Femur (tissue), 1 donor: ENCODE measurements around the gene CECR2.
"Not testable (repeated sequence)": the region's sequence is repeated elsewhere in the genome, so short reads cannot be mapped to it uniquely, and the experiment has no call there.

Experiments used
- DNase-seq: peaks from one replicate; pipeline ENCODE4 v3.0.0-alpha.2; 2017

CECR2 gene

DNA sequence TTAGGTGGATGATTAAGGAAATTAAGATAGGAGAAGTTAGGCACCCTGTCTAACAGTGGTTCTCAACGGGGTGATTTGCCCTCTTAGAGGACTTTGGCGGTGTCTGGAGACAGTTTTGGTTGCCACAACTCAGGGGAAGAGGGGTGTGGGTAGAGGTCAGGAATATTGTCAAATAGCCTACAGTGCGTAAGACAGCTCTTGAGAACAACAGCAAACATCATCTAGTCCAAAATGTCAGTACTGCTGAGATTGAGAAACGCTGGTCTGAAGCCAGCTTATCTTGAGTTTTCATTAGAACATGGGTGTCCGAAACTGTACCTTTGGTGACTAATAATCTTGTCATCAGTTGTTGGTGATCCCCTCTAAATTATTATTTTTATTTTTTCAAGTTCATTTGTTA lies 38.4 kb downstream of the CECR2 start:
- no peak for DNase-seq

- DNase-seq, result no peak
These were observed 41.3 kb downstream of the CECR2 start for GRCh38 chr22:17410576-17410975.

DNA sequence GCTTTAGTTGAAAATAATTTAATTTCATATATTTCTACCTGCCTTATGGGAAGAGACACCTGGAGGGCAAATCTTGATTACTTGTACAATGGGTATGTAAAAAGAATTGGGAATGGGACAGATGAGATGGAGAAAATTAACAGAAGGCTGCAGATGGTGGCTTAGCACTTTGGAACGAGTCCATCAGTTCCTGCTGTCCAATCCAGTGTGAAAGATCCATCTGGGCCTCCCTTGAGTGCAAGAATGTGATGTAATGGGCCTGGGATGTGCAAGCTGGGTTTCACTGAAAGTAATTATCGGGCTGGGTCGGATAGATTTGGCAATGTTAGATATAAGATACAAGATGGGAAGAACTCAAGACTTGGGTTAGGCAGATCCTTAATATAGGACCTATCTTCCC lies 42.0 kb downstream of the CECR2 start:
- peak; percentile 52 for DNase-seq

GRCh38 chr22:17412232-17412631 lies 43.0 kb downstream of the CECR2 start:
- no peak for DNase-seq

DNA sequence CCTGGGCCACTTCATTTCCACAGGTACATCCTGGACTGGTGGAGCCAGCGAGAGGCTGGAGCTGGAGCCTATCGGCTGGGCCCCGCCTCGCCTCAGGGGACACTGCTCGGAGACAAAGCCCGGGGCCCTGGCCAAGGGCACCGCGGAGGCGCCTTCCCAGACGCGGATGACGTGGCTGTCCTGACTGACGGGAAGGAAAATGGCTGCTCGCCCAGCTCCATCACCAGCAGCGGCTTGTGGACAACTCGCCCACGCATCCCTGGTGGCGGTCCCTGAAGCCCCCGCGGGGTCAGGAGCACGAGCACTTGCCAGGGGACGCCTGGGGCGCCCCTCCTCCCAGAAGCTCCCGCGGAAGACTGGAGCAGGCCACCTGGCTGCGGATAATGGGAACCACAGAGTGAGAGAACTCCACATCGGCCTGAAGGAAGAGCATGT lies 49.6 kb downstream of the CECR2 start:
- DNase-seq, result no peak

DNA sequence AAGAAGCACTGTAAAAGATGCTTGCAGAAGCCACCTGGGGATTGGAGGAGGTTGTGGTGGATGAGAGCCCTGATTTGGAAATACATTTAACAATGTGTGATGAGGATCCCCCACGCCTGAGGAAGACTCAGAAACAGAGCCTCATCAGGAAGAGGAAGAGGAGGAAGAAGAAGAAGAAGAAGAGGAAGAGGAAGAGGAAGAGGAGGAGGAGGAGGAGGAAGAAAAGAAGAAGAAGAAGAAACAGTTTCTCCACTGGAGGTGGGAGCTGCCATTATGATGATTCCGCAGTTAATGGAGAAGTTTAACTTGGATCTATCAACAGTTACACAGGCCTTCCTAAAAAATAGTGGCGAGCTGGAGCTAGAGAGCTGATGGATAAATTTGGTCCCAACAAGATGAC lies 50.1 kb downstream of the CECR2 start:
- no peak for DNase-seq

DNA sequence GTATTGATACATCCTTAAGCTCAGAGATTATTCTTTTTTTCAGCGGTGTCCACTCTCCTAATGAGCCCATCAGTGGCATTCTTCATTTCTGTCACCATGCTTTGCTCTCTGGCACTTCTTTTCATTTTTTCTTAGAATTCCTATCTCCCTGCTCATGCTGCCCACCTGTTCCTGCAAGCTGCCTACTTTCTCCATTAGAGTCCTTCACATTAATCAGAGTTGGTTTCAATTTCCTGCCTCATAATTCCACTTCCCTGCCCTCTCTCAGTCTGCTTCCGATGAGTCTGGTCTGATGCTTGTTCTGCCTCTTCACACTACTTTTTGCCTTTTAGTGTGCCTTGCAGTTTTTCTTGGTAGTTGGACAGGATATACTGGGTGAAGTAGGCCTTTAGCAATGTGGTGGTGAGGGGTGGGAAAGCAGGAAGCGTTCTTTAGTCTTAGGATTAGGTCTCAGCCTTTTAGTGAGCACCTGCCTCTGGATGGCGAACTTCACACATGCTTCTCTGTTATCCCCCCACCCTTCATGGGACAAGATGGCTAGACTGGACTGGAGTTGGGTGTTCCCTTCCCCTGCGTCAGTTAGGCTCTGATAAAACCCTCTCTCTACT lies 53.6 kb downstream of the CECR2 start:
- DNase-seq, result no peak

DNA sequence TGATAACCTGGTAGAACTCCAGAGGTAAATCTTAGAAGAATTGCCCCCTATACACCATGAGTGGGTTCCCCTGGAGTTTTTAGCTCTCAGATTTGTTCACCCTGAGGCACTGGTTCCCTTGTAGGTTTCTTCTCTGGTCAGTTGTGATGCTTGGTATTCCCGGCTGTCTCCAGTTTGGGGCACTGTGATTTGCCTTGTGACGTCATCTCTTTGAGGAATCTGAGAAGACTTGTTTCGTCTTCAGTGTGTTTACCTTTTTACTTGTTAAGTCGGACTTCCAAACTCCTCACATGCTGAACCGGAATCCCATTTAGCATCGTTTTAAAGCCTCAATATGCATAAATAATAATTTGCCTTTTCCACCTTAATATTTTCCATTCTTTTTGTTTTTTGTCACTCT lies 54.4 kb downstream of the CECR2 start:
- no peak for DNase-seq

- not testable (repeated sequence) for DNase-seq
These were observed 58.3 kb downstream of the CECR2 start for GRCh38 chr22:17427528-17427927.

- no peak for DNase-seq
These were observed 60.3 kb downstream of the CECR2 start for GRCh38 chr22:17429516-17429915.

DNA sequence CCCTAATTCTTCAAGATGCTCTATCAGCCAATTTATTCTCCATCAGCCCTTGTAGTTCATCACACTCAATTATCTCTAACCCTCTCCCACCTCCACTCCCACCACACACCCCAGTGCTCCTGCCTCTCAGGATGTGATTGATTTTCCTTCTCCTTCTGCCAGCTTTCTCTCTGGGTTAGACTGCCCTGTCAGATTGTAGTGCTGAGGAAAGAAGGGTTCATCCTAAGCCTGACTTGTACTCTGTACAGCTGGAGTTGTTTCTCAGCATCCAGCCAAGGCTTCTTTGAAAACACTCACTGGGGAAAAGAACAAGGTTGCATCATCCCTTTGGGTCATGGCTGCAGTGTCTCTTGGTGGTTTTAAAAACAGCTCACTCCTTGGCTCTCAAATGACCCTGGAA lies 61.2 kb downstream of the CECR2 start:
- no peak for DNase-seq

DNA sequence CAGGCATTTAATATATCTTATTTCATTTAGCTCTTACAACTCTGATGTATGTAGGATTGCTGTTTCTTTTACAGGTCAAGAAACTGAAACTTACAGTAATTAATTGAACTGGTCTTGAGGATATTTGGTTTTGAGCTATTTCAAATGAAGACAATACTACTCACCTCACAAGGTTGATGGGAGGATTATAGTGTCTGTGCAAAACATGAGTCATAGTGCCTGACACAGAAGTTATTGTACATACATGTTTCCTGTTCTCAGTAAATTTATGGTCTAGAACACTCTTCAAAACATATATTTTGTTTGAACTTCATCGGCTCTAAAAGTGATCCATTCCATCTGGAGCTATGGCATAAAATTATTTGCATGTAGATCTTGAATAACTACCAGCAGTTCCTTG lies 61.9 kb downstream of the CECR2 start:
- DNase-seq, result no peak

- DNase-seq, result no peak
These were observed 65.6 kb downstream of the CECR2 start for GRCh38 chr22:17434856-17435255.

DNA sequence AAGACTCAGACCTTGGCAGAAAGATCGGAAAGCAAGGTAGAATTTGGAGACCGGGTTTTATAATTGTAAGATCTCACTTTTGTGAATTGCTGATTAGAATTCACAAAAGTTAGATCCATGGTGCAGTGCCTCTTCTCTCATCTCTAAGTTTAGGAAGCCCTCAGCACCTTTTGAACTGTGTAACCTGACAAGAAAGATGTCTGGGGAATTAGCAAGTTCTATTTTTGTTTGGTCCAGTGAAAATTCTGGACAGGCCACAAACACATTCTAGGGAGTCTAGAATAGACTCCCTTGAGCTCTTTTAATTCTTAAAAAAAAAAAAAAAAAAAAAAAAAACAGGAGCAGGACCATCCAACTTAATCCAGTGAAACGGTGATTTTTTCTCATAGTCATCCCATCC lies 66.1 kb downstream of the CECR2 start:
- no peak for DNase-seq

- DNase-seq, result peak; percentile 28
These were observed 67.2 kb downstream of the CECR2 start for GRCh38 chr22:17436382-17436980.

DNA sequence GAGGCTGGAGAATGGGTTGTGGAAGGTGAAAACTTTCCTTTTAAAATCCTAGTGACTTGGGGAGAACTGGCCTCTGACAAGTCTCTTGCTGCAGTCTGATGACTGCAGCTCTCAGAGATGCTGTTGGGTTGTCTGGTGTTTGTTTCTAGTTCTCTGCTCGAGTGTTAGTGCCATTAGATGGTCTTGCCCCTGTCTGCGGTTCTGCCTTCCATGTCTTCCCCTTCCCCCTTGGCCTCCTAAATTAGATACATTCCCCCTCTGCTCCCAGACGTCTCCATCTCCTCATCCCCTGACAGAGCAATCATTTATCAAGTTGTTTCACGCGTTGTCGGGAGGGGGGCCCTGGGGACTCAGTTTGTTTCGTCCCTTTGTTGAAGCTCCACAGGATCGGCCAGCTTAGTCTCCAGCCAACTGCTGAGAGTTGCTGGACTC lies 67.7 kb downstream of the CECR2 start:
- DNase-seq, result peak; percentile 32

DNA sequence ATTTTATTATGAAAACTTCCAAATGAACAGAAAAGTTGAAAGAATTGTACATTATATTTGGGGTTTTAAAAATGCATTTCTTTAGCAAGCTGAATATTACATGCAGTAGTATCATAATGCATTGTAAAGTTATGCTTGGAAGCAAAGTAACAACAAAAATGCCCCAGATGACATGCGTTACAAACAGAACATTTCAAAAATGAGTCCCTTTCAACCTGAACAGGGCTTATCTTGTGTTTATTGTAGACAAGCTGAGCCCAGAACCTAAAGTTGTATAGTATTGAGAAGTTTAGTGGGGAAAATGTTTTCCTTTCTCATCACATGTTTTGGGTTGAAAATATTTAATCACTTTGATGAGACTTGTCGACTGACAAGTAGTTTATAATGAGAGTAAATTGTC lies 68.8 kb downstream of the CECR2 start:
- DNase-seq, result no peak

GRCh38 chr22:17441326-17441725 lies 72.1 kb downstream of the CECR2 start:
- DNase-seq, result no peak

- DNase-seq, result no peak
These were observed 74.3 kb downstream of the CECR2 start for GRCh38 chr22:17443405-17444203.

DNA sequence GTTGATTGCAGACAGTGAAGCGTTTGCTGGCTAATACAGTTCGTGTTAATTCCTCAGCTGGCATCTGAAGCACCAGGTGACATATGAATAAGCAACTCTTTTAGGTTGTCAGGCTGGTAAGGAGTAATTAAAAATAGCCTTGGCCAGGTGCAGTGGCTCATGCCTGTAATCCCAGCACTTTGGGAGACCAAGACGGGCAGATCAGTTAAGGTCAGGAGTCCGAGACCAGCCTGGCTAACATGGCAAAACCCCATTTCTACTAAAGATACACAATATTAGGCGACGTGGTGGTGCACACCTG lies 74.9 kb downstream of the CECR2 start:
- no peak for DNase-seq

GRCh38 chr22:17446698-17447097 lies 77.4 kb downstream of the CECR2 start:
- no peak for DNase-seq

- DNase-seq, result no peak
These were observed 82.1 kb downstream of the CECR2 start for GRCh38 chr22:17451316-17451715.

GRCh38 chr22:17460895-17461294 lies 91.6 kb downstream of the CECR2 start:
- no peak for DNase-seq

DNA sequence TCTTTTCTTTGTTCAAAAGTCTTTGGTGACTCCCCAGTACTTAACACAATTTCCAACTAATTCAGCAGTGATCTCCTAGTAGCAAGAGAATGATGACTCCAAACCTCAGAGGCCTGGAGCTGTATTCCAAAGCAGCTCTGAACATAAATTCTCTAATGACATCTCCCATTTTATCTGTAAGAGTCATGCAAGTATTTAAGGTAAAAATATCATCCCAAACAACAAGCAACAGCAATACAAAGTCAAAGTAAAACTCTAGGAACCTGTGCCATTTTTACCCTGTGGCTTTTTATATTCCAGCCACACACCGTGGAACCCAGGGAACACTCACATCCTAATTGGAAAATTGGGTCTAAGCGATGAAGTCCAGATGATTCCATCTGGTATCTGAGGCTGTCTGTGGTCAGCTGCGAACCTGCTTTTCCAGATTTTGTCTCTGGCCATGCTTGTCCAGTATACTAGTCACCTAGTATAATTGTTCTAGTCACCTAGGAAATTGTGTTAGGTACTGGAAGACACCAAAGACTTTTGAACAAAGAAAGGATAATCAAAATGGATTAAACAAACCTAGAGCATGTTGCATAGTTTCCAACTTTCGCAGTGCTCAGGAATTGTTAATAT lies 101.7 kb downstream of the CECR2 start:
- DNase-seq, result no peak
